NOMO-1 (cell line): ENCODE measurements around the gene PDE4B.

Source experiments
- DNase-seq, 2 experiments: peaks; one replicate each; lab custom pipeline; 2025; ENCODE audit not compliant: unreplicated experiment in 2 of 2; lab: John Stamatoyannopoulos, UW

Gene PDE4B

GRCh38 chr1:66275601-66276023, 482.9 kb downstream of the PDE4B start:
- DNase-seq: peak in 1 of 2 experiments; percentile 8

- DNase-seq: no peak
These were observed 483.5 kb downstream of the PDE4B start for GRCh38 chr1:66276218-66276617.

GRCh38 chr1:66278260-66279021, 485.7 kb downstream of the PDE4B start:
- DNase-seq: peak in 1 of 2 experiments; percentile 19

DNA sequence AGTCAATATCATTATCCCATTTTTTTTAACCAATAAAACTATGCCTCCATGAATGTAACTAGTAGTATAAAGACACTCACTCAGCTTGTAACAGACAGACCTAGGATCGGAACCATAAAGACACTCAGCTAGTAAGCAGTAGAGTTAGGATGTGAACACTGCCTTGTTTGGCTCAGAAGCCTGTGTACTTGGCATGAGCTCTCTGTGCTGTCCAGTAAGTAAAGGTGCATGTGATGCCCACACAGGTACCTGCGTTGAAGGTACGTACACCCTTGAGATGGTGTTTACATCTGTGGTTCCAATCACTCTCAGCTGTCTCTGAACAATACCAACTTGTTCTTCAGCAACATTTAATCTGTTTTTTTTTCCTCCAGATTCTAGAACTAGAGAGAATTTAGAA, 489.1 kb downstream of the PDE4B start:
- no peak for DNase-seq

DNA sequence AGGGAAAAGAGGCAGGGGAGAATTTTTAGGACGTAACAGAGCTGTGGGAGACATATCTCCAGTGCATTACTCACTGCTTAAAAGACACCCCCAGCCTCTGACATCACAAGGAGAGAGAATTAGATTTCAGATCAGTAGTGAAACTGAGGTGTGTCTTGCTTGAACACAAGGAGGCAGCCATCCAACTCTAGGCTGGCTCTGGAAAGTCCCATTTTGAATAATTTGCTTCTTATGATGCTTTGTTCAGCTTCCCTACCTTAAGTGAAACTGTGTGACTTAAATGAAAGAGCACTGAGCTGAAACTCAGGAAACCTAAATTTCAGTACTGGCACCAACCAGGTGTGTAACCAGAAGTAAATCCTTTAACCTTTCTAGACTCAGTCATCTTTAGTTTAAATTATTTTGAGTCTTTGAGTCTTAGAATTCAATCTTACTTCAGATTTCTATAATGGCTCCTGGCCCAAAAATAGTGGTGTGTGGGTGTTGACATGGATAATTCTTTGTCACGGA, 489.7 kb downstream of the PDE4B start:
- DNase-seq: no peak

DNA sequence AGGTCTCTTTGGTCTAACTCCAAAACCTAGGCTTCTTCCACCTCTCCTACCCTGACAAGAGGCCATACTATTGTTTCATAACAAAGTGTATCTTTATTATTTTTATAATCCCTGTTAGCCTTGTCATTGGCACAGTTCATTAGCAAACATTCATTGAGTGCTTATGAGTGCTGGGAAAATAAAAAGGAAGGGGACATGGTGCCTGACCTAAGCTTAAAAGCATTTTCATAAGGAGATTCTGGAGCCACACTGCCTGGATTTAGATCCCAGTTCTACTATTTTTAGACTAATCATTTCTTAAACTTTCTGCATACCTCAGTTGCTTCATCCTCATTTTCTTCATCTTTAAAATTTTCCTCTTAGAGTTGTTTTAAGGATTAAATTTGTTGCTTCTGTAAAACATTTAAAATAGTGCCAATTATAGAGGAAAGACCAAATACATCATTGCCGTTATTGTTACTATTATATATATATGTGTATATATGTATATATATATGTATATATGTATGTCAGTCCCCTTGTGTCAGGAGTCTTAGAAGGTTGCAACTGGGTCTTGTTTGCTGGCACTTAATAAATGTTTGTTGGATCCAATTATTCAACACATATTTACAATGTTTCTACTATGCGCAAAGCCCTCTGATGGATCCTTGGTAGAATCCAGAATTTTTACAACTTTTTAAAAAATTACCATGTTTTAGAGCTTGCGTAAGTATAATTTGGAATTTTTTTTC, 490.4 kb downstream of the PDE4B start:
- no peak for DNase-seq

DNA sequence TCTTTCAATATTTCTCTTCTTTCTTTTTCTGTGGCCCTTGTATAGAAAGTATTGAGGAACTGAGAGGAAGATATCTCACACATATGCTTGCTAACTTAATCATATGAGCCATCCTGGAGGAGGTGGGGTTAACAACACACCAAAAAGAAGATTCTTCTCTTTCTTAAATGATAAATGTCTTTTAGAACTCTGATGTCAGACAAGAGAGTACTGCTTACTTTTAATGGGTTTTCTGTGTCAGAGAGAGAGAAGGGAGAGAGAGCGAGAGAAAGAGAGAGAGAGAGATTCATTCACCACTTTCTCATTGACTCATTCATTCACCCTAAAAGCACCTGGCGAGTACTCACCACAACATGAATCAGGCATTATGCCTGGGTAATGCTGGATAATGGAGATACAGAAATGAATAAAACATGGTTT, 490.9 kb downstream of the PDE4B start:
- DNase-seq: no peak

DNA sequence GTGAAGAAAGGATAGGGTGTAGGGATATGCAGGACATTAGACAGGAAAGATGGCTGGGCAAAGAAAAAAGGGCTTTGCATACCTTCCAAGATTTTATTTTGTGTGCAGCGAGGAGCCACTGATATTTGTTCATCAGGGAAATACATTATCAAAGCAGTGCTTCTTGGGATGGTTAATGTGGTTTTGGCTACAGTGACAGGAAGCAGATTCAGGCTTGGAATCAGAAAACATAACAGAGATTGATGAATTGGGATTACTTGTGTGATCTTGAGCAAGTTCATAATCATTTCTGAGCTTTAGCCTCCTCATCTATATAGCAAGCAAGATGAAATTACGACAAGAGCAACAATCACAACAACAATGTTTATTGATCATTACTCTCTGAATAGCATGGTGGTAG, 492.1 kb downstream of the PDE4B start:
- no peak for DNase-seq

- no peak for DNase-seq
These were observed 493.0 kb downstream of the PDE4B start for GRCh38 chr1:66285618-66286270.

DNA sequence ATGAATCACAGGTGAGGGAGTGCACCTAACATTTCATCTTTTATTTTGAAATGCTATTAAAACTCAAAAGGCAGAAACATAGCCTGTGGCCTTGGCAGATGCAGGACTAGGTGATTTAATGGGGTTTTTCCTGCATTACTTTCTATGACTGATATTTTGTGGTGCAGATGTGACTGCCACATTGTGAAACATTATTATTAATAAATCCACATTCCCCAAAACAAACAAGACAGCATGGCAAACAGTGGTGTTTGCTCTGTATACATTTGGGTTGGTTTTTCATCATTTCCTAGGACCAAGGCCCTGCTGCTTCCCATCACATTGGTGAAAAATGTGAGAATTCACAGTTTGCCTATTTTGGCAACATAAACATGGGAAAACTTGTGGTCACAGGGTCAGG, 493.6 kb downstream of the PDE4B start:
- DNase-seq: no peak

DNA sequence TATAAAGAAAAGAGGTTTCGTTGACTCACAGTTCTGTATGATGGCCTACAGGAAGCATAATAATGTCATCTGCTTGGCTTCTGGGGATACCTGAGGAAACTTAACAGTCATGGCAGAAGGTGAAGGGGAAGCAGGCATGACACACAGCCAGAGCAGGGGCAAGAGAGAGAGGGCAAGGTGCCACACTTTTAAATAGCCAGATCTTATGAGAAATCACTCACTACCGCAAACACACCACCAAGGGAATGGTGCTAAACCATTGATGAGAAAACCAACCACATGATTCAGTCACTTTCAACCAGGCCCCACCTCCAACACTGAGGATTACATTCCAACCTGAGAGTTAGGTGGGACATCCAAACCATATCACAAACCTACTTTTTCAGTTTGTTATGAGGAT, 495.4 kb downstream of the PDE4B start:
- DNase-seq: no peak

GRCh38 chr1:66290761-66291530, 498.3 kb downstream of the PDE4B start:
- DNase-seq: no peak

DNA sequence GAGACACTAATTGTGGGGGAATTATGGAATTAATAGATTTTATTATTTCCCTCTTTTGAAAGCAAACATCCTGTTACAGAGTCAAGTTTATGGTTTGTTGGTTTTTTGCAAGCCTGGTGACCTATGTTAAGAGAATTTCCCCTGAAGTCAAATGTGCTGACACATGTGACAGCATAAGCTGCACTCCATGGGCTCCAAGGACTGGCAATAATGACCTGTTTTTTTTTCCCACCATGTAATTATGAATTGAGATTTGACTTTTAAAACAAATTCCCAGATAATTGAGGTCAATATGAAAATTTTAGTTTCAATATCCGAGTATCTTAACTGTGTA, 498.8 kb downstream of the PDE4B start:
- no peak for DNase-seq

DNA sequence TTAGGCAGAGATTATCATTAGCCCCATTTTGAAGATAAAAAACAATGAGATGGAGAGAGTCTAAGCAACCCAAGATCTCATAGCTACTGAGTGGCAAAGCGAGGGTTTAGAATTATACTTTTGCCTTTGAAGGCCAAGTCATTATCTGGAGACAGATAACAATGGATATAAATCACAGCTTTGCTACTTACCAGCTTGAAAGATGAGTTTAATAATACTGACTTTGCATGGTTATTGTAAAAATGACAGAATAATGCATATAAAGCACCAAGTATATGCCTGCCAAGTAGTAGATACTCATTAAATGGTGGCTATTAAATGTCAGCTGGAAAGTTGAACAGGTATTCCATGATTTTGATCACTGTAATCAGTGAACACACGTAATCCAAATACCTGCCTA, 499.6 kb downstream of the PDE4B start:
- no peak for DNase-seq

- DNase-seq: no peak
These were observed 500.2 kb downstream of the PDE4B start for GRCh38 chr1:66292944-66293343.

- no peak for DNase-seq
These were observed 502.1 kb downstream of the PDE4B start for GRCh38 chr1:66294707-66295370.

DNA sequence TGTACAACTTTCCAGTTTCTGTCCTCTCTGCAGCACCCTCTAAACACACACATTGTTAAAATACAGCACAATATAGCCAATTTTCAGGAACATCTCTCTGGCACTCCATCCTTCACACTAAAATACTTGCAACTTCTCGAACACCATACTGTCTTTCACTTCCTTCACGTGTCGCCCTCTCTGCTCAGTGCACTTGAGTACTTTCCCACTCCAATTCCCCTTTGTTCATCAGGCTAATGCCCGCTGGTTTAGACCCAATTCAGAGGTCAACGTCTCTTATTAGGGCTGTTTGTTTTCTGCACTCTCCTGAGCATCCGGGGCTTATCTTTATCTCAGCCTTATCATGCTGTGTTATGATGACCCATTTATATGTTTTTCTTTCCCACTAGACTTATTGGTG, 503.1 kb downstream of the PDE4B start:
- peak in 1 of 2 experiments; percentile 11 for DNase-seq

DNA sequence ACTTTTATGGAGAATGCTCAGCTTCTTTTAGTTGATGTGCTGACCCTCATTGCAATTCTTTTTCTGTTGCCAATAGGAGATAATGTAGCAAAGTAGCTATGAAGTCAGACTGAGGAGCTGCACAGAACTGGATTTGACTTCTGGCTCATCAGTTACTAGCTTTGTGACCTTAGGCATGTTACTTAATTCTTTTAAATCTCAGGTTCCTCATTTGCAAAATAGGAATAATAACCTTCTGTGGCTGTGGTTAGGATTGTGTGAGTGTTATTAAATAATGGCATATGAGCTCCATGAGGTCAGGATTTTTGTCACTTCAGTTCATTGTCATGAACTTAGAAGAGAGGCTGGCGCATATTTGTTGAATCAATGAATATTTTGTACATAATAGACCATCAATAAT, 503.7 kb downstream of the PDE4B start:
- peak; percentile 32 to 79 for DNase-seq

GRCh38 chr1:66296951-66297350, 504.3 kb downstream of the PDE4B start:
- no peak for DNase-seq

DNA sequence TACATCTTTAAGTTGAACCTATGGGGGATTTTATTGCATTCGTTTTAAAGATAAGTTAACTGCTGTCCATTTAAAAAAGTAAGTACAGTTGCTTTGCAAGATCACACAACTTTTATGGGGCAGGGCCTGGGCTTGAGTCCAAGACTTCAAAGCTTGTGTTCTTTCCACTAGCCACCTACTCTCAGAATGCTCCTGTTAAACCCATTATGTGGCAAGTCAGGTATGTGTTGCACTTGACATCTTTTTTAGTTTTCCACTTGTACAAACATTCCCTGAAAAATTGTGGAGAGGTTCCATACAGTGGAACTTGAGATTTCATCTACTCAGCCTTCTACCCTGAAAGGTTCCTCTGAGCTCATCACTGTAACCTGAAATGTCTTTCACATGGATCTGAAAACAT, 505.8 kb downstream of the PDE4B start:
- DNase-seq: no peak
